ENCODE results near the gene SMIM45.

Gene SMIM45

DNA sequence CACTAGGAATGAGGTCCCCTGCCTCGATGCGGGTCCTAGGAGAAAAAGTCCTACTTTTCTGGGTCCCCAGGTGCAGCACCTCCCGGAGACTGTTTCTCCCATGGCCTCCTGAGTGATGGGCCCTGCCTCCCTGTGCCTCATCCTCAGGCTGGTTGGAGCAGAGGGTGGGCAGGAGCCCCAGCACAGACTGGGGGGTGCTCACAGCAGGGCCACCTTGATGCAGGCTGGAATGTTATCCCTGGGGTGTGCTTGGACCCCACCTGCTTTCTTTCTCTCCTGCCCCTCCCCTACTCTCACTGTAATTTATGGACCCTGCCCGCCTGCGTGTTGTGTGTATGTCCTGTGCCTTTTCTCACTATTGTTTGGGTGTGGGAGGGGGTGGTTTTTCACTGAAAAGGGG, 45.1 kb upstream of the SMIM45 start:
- Histone ChIP-seq H3K4me1 (peaks cover 2% of the 10 kb centered on the region), H3K27me3 (ENCODE audit: control insufficient read depth, insufficient read depth, low read length) (no peaks in the 10 kb centered on the region), H3K4me2 (ENCODE audit: low read length) (no peak overlapping the region), H2AFZ (no peak overlapping the region), H3K27ac (no peak overlapping the region), H3K9me3 (ENCODE audit: control insufficient read depth, low read length) (no peaks in the 10 kb centered on the region), H3K4me3 (ENCODE audit: low read depth, low read length) (no peak overlapping the region), H3K36me3 (ENCODE audit: control insufficient read depth, insufficient read depth, low read length) (no peaks in the 10 kb centered on the region), H3K79me2 (no peaks in the 10 kb centered on the region), H3K9ac (no peak overlapping the region)
- TF ChIP-seq CTCF (IDR thresholded peaks at IDR 0.05), result no peak

DNA sequence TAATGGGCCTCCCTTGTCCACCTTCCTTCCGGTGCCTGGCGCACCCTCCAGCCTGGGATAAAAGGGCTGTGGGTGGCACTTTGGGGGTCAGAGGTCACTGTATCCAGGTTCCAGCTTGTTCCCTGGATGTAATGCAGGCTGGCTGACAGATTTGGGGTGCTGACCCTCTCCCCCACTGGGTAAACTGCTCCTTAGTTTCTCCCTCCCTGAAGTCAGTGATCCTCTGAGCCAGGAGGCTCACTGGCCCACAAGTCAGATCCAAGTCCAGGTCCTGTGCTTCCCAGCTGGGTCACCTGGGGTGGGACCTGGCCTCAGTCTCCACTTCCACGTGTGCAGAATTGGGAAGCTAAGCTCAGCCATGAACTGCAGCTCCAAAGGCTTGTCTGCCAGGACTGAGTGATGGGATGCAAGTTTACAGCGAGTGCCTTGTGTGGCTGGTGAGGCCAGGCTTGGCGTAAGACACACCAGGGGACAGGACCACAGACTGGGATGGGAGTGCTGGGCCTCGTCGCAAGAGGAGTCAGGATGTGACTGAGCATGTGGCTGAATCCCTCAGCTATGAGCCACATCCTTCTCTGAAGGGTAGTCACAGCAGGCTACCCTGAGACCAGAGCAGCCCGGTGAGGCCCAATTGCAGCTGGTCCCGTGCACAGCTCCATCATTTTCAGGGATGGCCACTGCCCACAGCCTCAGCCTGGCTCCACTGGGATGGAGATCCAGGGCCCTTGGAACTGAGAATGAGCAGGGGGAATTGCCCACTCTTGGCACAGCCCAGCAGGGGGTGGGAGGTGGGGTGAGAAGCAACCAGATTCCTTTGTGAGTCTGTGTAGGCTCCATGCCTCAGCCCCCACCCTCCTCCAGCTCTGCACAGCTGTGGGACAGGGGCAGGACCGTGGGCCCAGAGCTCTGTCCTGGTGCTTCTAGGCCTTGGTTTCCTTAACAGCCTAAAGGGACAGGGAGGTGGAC, 44.2 kb upstream of the SMIM45 start:
- no peak overlapping the region for H3K4me3 ChIP-seq (ENCODE audit: low read depth, low read length)
- H2AFZ ChIP-seq, result no peak overlapping the region
- no peak overlapping the region for H3K27ac ChIP-seq
- H3K9ac ChIP-seq, result no peak overlapping the region
- no peaks in the 10 kb centered on the region for H3K36me3 ChIP-seq (ENCODE audit: control insufficient read depth, insufficient read depth, low read length)
- no peaks in the 10 kb centered on the region for H3K79me2 ChIP-seq
- no peaks in the 10 kb centered on the region for H3K9me3 ChIP-seq (ENCODE audit: control insufficient read depth, low read length)
- no peaks in the 10 kb centered on the region for H3K27me3 ChIP-seq (ENCODE audit: control insufficient read depth, insufficient read depth, low read length)
- no peak for TF ChIP-seq CTCF (IDR thresholded peaks at IDR 0.05)
- H3K4me2 ChIP-seq (ENCODE audit: low read length), result no peak overlapping the region
- H3K4me1 ChIP-seq, result peaks cover 2% of the 10 kb centered on the region

GRCh38 chr22:41908411-41909309, 43.3 kb upstream of the SMIM45 start:
- Histone ChIP-seq H3K4me1 (peaks cover 2% of the 10 kb centered on the region), H3K9ac (no peak overlapping the region), H3K9me3 (ENCODE audit: control insufficient read depth, low read length) (no peaks in the 10 kb centered on the region), H3K4me2 (ENCODE audit: low read length) (no peak overlapping the region), H3K36me3 (ENCODE audit: control insufficient read depth, insufficient read depth, low read length) (no peaks in the 10 kb centered on the region), H3K4me3 (ENCODE audit: low read depth, low read length) (no peak overlapping the region), H2AFZ (no peak overlapping the region), H3K27ac (no peak overlapping the region), H3K79me2 (no peaks in the 10 kb centered on the region), H3K27me3 (ENCODE audit: control insufficient read depth, insufficient read depth, low read length) (no peaks in the 10 kb centered on the region)
- no peak for TF ChIP-seq CTCF (IDR thresholded peaks at IDR 0.05)

DNA sequence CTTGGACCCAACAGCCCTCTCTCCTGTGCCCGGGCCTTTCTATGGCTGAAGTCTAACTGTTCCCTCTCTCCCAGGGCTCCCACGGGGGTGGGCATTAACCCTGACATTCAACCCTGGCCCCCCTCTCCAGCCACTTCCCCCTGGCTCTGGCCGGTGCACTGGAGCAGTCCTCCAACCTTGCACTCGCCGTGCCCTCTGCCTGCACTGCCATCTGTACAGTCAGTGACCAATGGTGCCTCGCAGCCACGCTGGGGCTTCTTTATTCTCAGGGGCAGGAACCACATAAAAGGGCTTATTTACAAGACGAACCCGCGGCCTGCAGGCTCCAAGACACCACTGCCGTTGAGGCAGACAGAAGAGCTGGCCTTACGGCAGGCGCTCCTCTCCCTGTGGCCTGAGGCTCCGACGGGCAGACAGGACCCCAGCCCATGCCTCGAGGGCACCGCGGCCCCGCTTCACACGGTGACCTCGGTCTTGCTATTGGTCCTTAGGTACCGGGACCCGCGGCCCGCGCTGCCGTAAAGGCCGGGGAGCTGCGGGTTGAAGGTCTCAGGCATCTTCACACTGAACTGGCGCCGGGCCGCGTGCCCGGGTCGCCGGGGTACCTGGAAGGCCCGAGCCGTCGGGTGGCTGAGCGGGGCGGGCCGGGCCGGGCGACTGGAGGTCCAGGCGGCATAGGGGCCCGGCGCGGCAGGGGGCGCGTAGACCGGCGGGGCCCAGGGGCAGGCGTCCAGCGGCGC, 42.5 kb upstream of the SMIM45 start:
- Histone ChIP-seq H3K9ac (no peak overlapping the region), H2AFZ (no peak overlapping the region), H3K4me1 (peaks cover 2% of the 10 kb centered on the region), H3K36me3 (ENCODE audit: control insufficient read depth, insufficient read depth, low read length) (no peaks in the 10 kb centered on the region), H3K27ac (no peak overlapping the region), H3K9me3 (ENCODE audit: control insufficient read depth, low read length) (no peaks in the 10 kb centered on the region), H3K4me2 (ENCODE audit: low read length) (no peak overlapping the region), H3K4me3 (ENCODE audit: low read depth, low read length) (no peak overlapping the region), H3K27me3 (ENCODE audit: control insufficient read depth, insufficient read depth, low read length) (no peaks in the 10 kb centered on the region), H3K79me2 (no peaks in the 10 kb centered on the region)
- no peak for TF ChIP-seq CTCF (IDR thresholded peaks at IDR 0.05)

Data from parathyroid adenoma (tissue), 2 donors.